ENCODE results near the gene GMDS. TPM values are rescaled to one million over a fixed set of nuclear protein-coding genes. Genes with fewer than 3 reads are reported as not detected.

The GMDS gene
- total RNA-seq, 1 donor from 2014 or later: 30.2 TPM

- TF ChIP-seq POLR2A (IDR thresholded peaks at IDR 0.05) (no peak), POLR2AphosphoS5 (IDR thresholded peaks at IDR 0.05; ENCODE audit: insufficient read depth in 1 of 2, low read depth in 1 of 2) (no peak), CTCF (IDR thresholded peaks at IDR 0.05) (no peak)
- Histone ChIP-seq H3K27me3 (peaks cover 13% of the 10 kb centered on the region), H3K27ac (no peak overlapping the region), H3K36me3 (no peaks in the 10 kb centered on the region), H3K4me3 (peak overlapping the region; percentile 40 to 43), H3K4me1 (peaks cover 44% of the 10 kb centered on the region), H3K9me3 (no peaks in the 10 kb centered on the region)
- intact Hi-C loops (cut with DNase I): loop anchor here (5.0 to 10.0 kb wide), 5 partner anchors 82 to 1162 kb away; partner anchors contain the start of gene WRNIP1
- DNase-seq (ENCODE audit: extremely low spot score in 2 of 2): no peak
These were observed 640.2 kb downstream of the GMDS start for GRCh38 chr6:1605004-1605892.

- H3K4me3 ChIP-seq: peak overlapping the region; percentile 40 to 43
- DNase-seq (ENCODE audit: extremely low spot score in 2 of 2): no peak
- intact Hi-C loops (cut with DNase I): loop anchor here (5.0 to 10.0 kb wide), 6 partner anchors 83 to 1163 kb away; partner anchors contain the start of gene WRNIP1
- peaks cover 44% of the 10 kb centered on the region for H3K4me1 ChIP-seq
- H3K36me3 ChIP-seq: no peaks in the 10 kb centered on the region
- H3K27ac ChIP-seq: no peak overlapping the region
- TF ChIP-seq POLR2AphosphoS5 (IDR thresholded peaks at IDR 0.05; ENCODE audit: insufficient read depth in 1 of 2, low read depth in 1 of 2) (no peak), CTCF (IDR thresholded peaks at IDR 0.05) (peak; percentile 80 to 98 (median 82))
- no peaks in the 10 kb centered on the region for H3K9me3 ChIP-seq
- peaks cover 13% of the 10 kb centered on the region for H3K27me3 ChIP-seq
These were observed 641.0 kb downstream of the GMDS start for GRCh38 chr6:1604158-1605003.

- H3K4me1 ChIP-seq: peaks cover 38% of the 10 kb centered on the region
- H3K27ac ChIP-seq: no peak overlapping the region
- peaks cover 13% of the 10 kb centered on the region for H3K27me3 ChIP-seq
- no peaks in the 10 kb centered on the region for H3K36me3 ChIP-seq
- peak overlapping the region in 1 of 2 donors; percentile 40 for H3K4me3 ChIP-seq
- H3K9me3 ChIP-seq: no peaks in the 10 kb centered on the region
- intact Hi-C loops (cut with DNase I): loop anchor here (5.0 to 10.0 kb wide), 4 partner anchors 504 to 851 kb away; no protein-coding TSS in a partner anchor
- no peak for DNase-seq (ENCODE audit: extremely low spot score in 2 of 2)
- TF ChIP-seq POLR2AphosphoS5 (IDR thresholded peaks at IDR 0.05; ENCODE audit: insufficient read depth in 1 of 2, low read depth in 1 of 2) (no peak), CTCF (IDR thresholded peaks at IDR 0.05) (no peak), POLR2A (IDR thresholded peaks at IDR 0.05) (no peak)
These were observed 641.7 kb downstream of the GMDS start for GRCh38 chr6:1603708-1604107.

- no peaks in the 10 kb centered on the region for H3K9me3 ChIP-seq
- DNase-seq (ENCODE audit: extremely low spot score in 2 of 2): no peak
- H3K4me3 ChIP-seq: no peak overlapping the region
- H3K27ac ChIP-seq: no peak overlapping the region
- peaks cover 13% of the 10 kb centered on the region for H3K27me3 ChIP-seq
- no peaks in the 10 kb centered on the region for H3K36me3 ChIP-seq
- TF ChIP-seq POLR2AphosphoS5 (IDR thresholded peaks at IDR 0.05; ENCODE audit: insufficient read depth in 1 of 2, low read depth in 1 of 2) (no peak), POLR2A (IDR thresholded peaks at IDR 0.05) (no peak), CTCF (IDR thresholded peaks at IDR 0.05) (no peak)
- intact Hi-C loops (cut with DNase I): loop anchor here (5.0 to 10.0 kb wide), 4 partner anchors 505 to 853 kb away; no protein-coding TSS in a partner anchor
- peaks cover 23% of the 10 kb centered on the region for H3K4me1 ChIP-seq
These were observed 643.2 kb downstream of the GMDS start for GRCh38 chr6:1602049-1602713.

All from vagina (tissue), 2 donors.